Retinal pigment epithelial cell (primary cell): ENCODE results near the gene SCAPER.

Experiments used
- DNase-seq: peaks from one replicate; pipeline ENCODE4 v3.0.0-alpha.2; 2010; ENCODE audit warnings: low read depth
- H3K4me3 ChIP-seq: 2 replicates; pipeline ENCODE4 v1.5.1; 2011; ENCODE audit warnings: mild to moderate bottlenecking, low read length, control low read depth, moderate library complexity
- TF ChIP-seq, protein P1 (sequence below): conservative IDR thresholded peaks from 2 replicates; pipeline ENCODE4 v1.5.1; 2011; ENCODE audit warnings: low read depth, low read length, control low read depth, inconsistent platforms

Gene SCAPER

DNA sequence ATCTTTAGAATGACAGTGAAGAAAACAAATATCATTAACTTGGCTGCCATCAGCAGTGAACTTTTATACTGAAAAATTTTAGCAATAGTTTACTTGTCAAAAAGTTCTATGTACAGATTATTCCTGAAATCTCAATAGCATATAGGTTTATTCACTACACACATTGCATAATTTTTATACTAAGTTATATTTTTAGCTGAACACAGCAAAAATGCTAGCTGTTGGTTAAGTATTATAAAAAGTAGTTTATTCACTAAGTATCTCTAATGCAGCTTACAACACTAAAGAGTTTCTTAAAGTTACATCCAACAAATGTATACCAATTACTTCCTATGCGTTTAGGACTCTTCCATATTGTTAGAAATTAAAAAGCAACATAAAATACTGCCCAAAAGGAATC, 131.9 kb downstream of the SCAPER start:
- no peak overlapping the region for H3K4me3 ChIP-seq
- no peak for DNase-seq
- TF ChIP-seq, protein P1, sequence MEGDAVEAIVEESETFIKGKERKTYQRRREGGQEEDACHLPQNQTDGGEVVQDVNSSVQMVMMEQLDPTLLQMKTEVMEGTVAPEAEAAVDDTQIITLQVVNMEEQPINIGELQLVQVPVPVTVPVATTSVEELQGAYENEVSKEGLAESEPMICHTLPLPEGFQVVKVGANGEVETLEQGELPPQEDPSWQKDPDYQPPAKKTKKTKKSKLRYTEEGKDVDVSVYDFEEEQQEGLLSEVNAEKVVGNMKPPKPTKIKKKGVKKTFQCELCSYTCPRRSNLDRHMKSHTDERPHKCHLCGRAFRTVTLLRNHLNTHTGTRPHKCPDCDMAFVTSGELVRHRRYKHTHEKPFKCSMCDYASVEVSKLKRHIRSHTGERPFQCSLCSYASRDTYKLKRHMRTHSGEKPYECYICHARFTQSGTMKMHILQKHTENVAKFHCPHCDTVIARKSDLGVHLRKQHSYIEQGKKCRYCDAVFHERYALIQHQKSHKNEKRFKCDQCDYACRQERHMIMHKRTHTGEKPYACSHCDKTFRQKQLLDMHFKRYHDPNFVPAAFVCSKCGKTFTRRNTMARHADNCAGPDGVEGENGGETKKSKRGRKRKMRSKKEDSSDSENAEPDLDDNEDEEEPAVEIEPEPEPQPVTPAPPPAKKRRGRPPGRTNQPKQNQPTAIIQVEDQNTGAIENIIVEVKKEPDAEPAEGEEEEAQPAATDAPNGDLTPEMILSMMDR, result no peak

DNA sequence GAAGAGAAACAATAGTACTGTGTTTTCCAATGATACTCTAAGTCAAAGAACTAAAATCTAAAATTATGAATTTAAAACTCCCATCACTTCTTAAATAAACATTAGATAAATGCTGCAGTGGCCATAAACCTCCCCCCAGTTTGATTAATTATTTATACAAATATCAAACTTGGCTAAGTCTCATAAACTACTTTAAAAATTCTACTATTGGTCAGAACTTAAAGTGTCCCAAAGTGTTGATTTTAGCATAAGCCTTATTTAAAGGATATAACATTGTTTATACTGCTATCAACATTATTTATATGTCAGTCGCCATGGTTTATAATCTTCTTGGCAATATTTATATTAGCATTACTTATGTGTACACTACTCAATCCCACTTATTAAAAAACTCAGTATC, 132.4 kb downstream of the SCAPER start:
- DNase-seq, result no peak
- TF ChIP-seq, protein P1, result no peak
- H3K4me3 ChIP-seq, result no peak overlapping the region

DNA sequence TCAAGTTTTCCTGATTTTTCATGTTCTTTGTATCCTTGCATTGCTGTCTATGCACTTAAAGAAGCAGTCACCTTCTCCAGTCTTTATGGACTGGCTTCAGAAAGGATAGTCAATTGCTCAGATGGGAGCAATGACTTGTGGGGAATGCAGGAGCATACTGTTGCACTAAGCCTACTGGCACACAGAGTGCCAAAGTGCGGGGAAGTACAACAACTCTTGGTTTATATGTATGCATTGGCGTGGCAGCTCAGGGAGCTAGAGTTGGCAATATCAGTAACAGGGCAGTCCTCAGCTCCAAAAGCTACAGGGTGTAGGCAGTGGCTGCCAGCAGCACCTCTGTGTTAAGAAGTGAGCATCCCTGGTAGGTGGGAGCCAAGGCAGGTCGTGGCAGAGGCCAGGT, 141.1 kb downstream of the SCAPER start:
- TF ChIP-seq, protein P1, result no peak
- no peak overlapping the region for H3K4me3 ChIP-seq
- no peak for DNase-seq

DNA sequence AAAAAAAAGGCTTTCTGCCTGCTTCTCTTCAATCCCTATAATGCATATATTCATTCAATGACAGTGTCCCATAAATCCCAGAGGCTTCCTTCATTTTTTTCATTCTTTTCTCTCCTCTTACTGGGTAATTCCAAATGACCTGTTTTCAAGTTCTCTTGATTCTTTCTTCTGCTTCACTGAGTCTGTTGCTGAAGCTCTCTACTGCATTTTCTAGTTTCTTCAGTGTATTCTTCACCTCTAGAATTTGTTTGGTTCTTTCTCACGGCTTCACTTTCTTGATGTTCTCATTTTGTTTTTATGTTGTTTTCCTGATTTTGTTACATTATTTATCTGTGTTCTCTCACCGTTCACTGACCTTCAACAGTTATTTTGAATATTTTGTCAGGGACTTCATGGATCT, 141.6 kb downstream of the SCAPER start:
- DNase-seq, result no peak
- H3K4me3 ChIP-seq, result no peak overlapping the region
- TF ChIP-seq, protein P1, result no peak

DNA sequence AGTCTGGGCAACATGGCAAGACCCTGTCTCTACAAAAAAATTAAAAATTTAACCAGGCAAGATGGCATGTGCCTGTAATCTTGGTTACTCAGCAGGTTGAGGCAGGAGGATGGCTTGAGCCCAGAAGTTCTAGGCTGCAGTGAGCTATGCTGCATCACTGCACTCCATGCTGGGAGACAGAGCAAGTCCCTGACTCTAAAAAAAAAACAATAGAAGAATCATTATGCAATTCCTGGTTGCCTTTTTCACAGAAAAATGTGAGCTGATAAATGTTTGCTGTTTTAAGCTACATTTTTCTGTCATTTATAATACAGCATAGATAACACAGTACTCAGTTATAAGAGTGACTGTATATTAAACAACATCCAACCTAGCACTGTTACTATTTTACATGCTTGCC, 148.8 kb downstream of the SCAPER start:
- DNase-seq, result no peak
- no peak overlapping the region for H3K4me3 ChIP-seq
- TF ChIP-seq, protein P1, result no peak

DNA sequence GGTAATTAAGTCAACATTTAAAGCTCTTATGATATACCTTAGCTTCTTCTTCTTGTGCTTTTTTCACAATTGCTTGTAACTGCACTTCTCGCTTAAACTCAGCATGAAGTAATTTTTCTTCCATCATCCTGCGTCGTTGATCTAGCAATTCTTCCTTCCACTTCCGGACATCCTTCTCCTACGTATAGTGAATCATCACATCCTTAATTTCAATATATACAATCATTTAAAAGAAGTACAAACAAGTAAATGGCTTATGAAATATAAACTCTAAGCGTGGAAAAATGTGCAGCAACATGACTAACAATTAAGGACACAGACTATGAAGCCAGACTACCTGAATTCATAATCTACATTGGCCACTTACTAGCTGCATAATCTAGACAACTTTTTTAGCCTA, 151.4 kb downstream of the SCAPER start:
- DNase-seq, result no peak
- no peak overlapping the region for H3K4me3 ChIP-seq
- TF ChIP-seq, protein P1, result no peak

DNA sequence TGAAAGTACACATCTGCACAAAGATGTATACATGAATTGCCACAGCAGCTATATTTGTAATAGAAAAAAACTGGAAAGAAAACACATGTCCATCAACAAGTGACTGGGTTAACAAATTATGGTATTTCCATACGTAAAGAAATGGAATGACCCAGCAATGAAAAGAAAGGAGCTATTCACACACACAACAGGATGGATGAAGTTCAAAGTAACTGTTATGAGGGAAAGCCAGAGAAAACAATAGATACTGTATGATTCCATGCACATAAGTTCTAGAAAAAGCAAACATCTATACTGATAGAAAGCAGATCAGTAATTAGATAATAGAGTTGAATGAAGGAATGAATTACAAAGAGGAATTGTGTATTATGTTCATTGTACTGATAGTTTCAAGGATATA, 152.0 kb downstream of the SCAPER start:
- DNase-seq, result no peak
- no peak overlapping the region for H3K4me3 ChIP-seq
- TF ChIP-seq, protein P1, result no peak
